HG03571 (cell line): ENCODE measurements around the gene KCNQ1.

Source experiments
- ATAC-seq: cut with Tn5 transposase; IDR thresholded peaks from one replicate; pipeline ENCODE4 v1.9.1; 2021; ENCODE audit not compliant: unreplicated experiment

The KCNQ1 gene

GRCh38 chr11:2869134-2869526 is 424.3 kb downstream of the KCNQ1 start:
- ATAC-seq = no peak

- ATAC-seq = no peak
These were observed 425.0 kb downstream of the KCNQ1 start for GRCh38 chr11:2869561-2870427.

GRCh38 chr11:2870460-2870859 is 425.7 kb downstream of the KCNQ1 start:
- ATAC-seq = no peak

GRCh38 chr11:2870969-2871680 is 426.3 kb downstream of the KCNQ1 start:
- no peak for ATAC-seq

- ATAC-seq = no peak
These were observed 430.2 kb downstream of the KCNQ1 start for GRCh38 chr11:2874963-2875362.

GRCh38 chr11:2877474-2877873 is 432.7 kb downstream of the KCNQ1 start:
- ATAC-seq = no peak

- ATAC-seq = no peak
These were observed 434.0 kb downstream of the KCNQ1 start for GRCh38 chr11:2878782-2879181.

- ATAC-seq = no peak
These were observed 435.8 kb downstream of the KCNQ1 start for GRCh38 chr11:2880646-2881045.

- ATAC-seq = no peak
These were observed 436.5 kb downstream of the KCNQ1 start for GRCh38 chr11:2881076-2881980.

- no peak for ATAC-seq
These were observed 437.2 kb downstream of the KCNQ1 start for GRCh38 chr11:2881981-2882375.

GRCh38 chr11:2882396-2883110 is 437.7 kb downstream of the KCNQ1 start:
- no peak for ATAC-seq

GRCh38 chr11:2883640-2883978 is 438.8 kb downstream of the KCNQ1 start:
- ATAC-seq = no peak

GRCh38 chr11:2883979-2884815 is 439.4 kb downstream of the KCNQ1 start:
- no peak for ATAC-seq

- no peak for ATAC-seq
These were observed 440.3 kb downstream of the KCNQ1 start for GRCh38 chr11:2885017-2885677.

GRCh38 chr11:2885678-2886081 is 440.9 kb downstream of the KCNQ1 start, which contains the start of gene CDKN1C:
Gene CDKN1C, minus strand, starts transcription at chr11:2885775. Its CDS starts 319 bp downstream, at chr11:2885456.
- peak; percentile 77 for ATAC-seq

- peak; percentile 10 for ATAC-seq
These were observed 441.5 kb downstream of the KCNQ1 start for GRCh38 chr11:2886191-2886894.

- no peak for ATAC-seq
These were observed 442.1 kb downstream of the KCNQ1 start for GRCh38 chr11:2886936-2887335.

- no peak for ATAC-seq
These were observed 442.8 kb downstream of the KCNQ1 start for GRCh38 chr11:2887515-2888195.
